Trophoblast cell (in vitro differentiated cells and primary cell): Measurements from ENCODE around the gene ENPP4.

Experiments
- DNase-seq, 2 donors: peaks; one replicate each; pipeline ENCODE4 v3.0.0-alpha.2; 2016
- H2AFZ ChIP-seq: 2 replicates; pipeline ENCODE4 v1.6.1; 2013; ENCODE audit warnings: low read length, moderate library complexity, mild to moderate bottlenecking; ENCODE audit not compliant: insufficient read depth, poor library complexity
- H2AK5ac ChIP-seq: 2 replicates; pipeline ENCODE4 v1.6.1; 2013; ENCODE audit warnings: mild to moderate bottlenecking, low read length
- H2BK120ac ChIP-seq: 2 replicates; pipeline ENCODE4 v1.6.1; 2013; ENCODE audit warnings: low read length, mild to moderate bottlenecking, moderate library complexity; ENCODE audit not compliant: insufficient read depth, poor library complexity
- H2BK12ac ChIP-seq: 2 replicates; pipeline ENCODE4 v1.6.1; 2013; ENCODE audit warnings: mild to moderate bottlenecking, low read length, moderate library complexity
- H2BK5ac ChIP-seq: 2 replicates; pipeline ENCODE4 v1.6.1; 2013; ENCODE audit warnings: low read length, low read depth, moderate library complexity, mild to moderate bottlenecking; ENCODE audit not compliant: poor library complexity
- H3K14ac ChIP-seq: 2 replicates; pipeline ENCODE4 v1.6.1; 2013; ENCODE audit warnings: mild to moderate bottlenecking, low read length
- H3K18ac ChIP-seq: 2 replicates; pipeline ENCODE4 v1.6.1; 2013; ENCODE audit warnings: mild to moderate bottlenecking, low read length
- H3K23ac ChIP-seq: 2 replicates; pipeline ENCODE4 v1.6.1; 2013; ENCODE audit warnings: low read length
- H3K27ac ChIP-seq: 2 replicates; pipeline ENCODE4 v1.5.1; 2013; ENCODE audit warnings: low read depth, mild to moderate bottlenecking, inconsistent platforms, low read length, moderate library complexity
- H3K27me3 ChIP-seq: 2 replicates; pipeline ENCODE4 v1.6.1; 2013; ENCODE audit warnings: inconsistent platforms, mild to moderate bottlenecking, low read length, moderate library complexity; ENCODE audit not compliant: insufficient read depth
- H3K36me3 ChIP-seq, 2 experiments: 1 replicate in 1 of 2; 2 replicates in 1 of 2; pipeline ENCODE4 v1.6.1; 2013; ENCODE audit warnings: low read length in 2 of 2, mild to moderate bottlenecking in 2 of 2, moderate library complexity in 1 of 2; ENCODE audit not compliant: insufficient read depth in 2 of 2, control insufficient read depth in 1 of 2
- H3K4ac ChIP-seq: 2 replicates; pipeline ENCODE4 v1.6.1; 2013; ENCODE audit warnings: low read depth, mild to moderate bottlenecking, low read length, moderate library complexity
- H3K4me1 ChIP-seq, 2 experiments: 1 replicate in 1 of 2; 2 replicates in 1 of 2; pipeline ENCODE4 v1.6.1; 2013; ENCODE audit warnings: low read length in 2 of 2, mild to moderate bottlenecking in 2 of 2, moderate library complexity in 1 of 2; ENCODE audit not compliant: insufficient read depth in 2 of 2, control insufficient read depth in 1 of 2
- H3K4me2 ChIP-seq: 2 replicates; pipeline ENCODE4 v1.6.1; 2013; ENCODE audit warnings: inconsistent platforms, mild to moderate bottlenecking, low read length, moderate library complexity
- H3K4me3 ChIP-seq: 2 replicates; pipeline ENCODE4 v1.5.1; 2013; ENCODE audit warnings: mild to moderate bottlenecking, low read depth, low read length, inconsistent platforms
- H3K79me1 ChIP-seq: one replicate; pipeline ENCODE4 v1.6.1; 2013; ENCODE audit warnings: low read length
- H3K79me2 ChIP-seq: 2 replicates; pipeline ENCODE4 v1.6.1; 2013; ENCODE audit warnings: low read length, mild to moderate bottlenecking; ENCODE audit not compliant: control insufficient read depth, insufficient read depth, poor library complexity
- H3K9ac ChIP-seq: 2 replicates; pipeline ENCODE4 v1.6.1; 2013; ENCODE audit warnings: mild to moderate bottlenecking, low read length
- H3K9me3 ChIP-seq: 2 replicates; pipeline ENCODE4 v1.6.1; 2013; ENCODE audit warnings: low read depth, mild to moderate bottlenecking, control low read depth, inconsistent platforms, low read length; ENCODE audit not compliant: insufficient read depth
- H4K12ac ChIP-seq: 2 replicates; pipeline ENCODE4 v1.6.1; 2013; ENCODE audit warnings: low read depth, mild to moderate bottlenecking, low read length, moderate library complexity
- H4K8ac ChIP-seq: 2 replicates; pipeline ENCODE4 v1.6.1; 2013; ENCODE audit warnings: low read depth, mild to moderate bottlenecking, low read length, moderate library complexity
- H4K91ac ChIP-seq: one replicate; pipeline ENCODE4 v1.6.1; 2013; ENCODE audit warnings: low read depth, mild to moderate bottlenecking, low read length, moderate library complexity
- WGBS: extraction: QIAGEN DNeasy Blood & Tissue Kit; methylation state at CpG from one replicate; pipeline ENCODE4 v1.1.7; 2013; ENCODE audit warnings: missing lambda C conversion rate; ENCODE audit not compliant: insufficient read length, insufficient coverage; ENCODE audit errors: extremely low coverage; 5-methylcytosine and 5-hydroxymethylcytosine counted together

The ENPP4 gene

DNA sequence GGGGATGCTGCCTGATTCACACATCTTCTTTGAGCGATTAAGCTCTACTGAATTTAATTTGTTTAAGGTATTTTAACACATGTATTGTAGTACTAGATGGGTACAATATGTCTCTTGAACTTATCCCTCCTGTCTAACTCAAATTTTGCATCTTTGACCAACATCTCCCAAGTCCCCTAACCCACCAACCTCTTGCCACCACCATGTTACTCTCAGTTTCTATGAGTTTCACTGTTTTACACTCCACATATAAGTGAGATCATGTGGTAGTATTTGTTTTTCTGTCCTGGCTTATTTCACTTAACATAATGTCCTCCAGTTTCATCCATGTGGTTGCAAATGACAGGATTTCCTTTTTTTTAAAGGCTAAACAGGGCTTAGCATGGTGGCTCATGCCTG, 38.7 kb upstream of the ENPP4 start:
- Histone ChIP-seq H3K27me3 (no peaks in the 10 kb centered on the region), H4K8ac (no peak overlapping the region), H3K9me3 (peaks cover 6% of the 10 kb centered on the region), H2AK5ac (no peak overlapping the region), H3K79me2 (no peaks in the 10 kb centered on the region), H3K23ac (no peak overlapping the region), H3K79me1 (no peaks in the 10 kb centered on the region), H3K27ac (no peak overlapping the region), H3K14ac (no peak overlapping the region), H3K4me1 (no peaks in the 10 kb centered on the region), H2AFZ (no peak overlapping the region), H4K12ac (no peak overlapping the region), H4K91ac (no peak overlapping the region), H3K4me2 (no peak overlapping the region), H3K4me3 (no peak overlapping the region), H3K18ac (no peak overlapping the region), H2BK120ac (no peak overlapping the region), H3K9ac (no peak overlapping the region), H3K4ac (no peak overlapping the region), H2BK12ac (no peak overlapping the region), H2BK5ac (no peak overlapping the region), H3K36me3 (no peaks in the 10 kb centered on the region)
- no peak for DNase-seq
- no CpG with 5 or more reads among the region's 1 CpG for WGBS

GRCh38 chr6:46095251-46095650, 34.5 kb upstream of the ENPP4 start:
- no peak overlapping the region for H4K91ac ChIP-seq
- no peak overlapping the region for H2BK5ac ChIP-seq
- H3K9ac ChIP-seq = no peak overlapping the region
- H3K4me1 ChIP-seq = no peaks in the 10 kb centered on the region
- H3K27ac ChIP-seq = no peak overlapping the region
- peaks cover 6% of the 10 kb centered on the region for H3K9me3 ChIP-seq
- no peak overlapping the region for H3K4me2 ChIP-seq
- no peak overlapping the region for H4K12ac ChIP-seq
- no CpG with 5 or more reads among the region's 2 CpGs for WGBS
- no peaks in the 10 kb centered on the region for H3K79me1 ChIP-seq
- no peaks in the 10 kb centered on the region for H3K79me2 ChIP-seq
- no peaks in the 10 kb centered on the region for H3K27me3 ChIP-seq
- H4K8ac ChIP-seq = no peak overlapping the region
- H2AFZ ChIP-seq = no peak overlapping the region
- no peak overlapping the region for H3K23ac ChIP-seq
- no peak overlapping the region for H3K4ac ChIP-seq
- no peak overlapping the region for H2BK12ac ChIP-seq
- H2BK120ac ChIP-seq = no peak overlapping the region
- no peak for DNase-seq
- H3K18ac ChIP-seq = no peak overlapping the region
- no peak overlapping the region for H3K4me3 ChIP-seq
- H2AK5ac ChIP-seq = no peak overlapping the region
- no peaks in the 10 kb centered on the region for H3K36me3 ChIP-seq
- no peak overlapping the region for H3K14ac ChIP-seq

DNA sequence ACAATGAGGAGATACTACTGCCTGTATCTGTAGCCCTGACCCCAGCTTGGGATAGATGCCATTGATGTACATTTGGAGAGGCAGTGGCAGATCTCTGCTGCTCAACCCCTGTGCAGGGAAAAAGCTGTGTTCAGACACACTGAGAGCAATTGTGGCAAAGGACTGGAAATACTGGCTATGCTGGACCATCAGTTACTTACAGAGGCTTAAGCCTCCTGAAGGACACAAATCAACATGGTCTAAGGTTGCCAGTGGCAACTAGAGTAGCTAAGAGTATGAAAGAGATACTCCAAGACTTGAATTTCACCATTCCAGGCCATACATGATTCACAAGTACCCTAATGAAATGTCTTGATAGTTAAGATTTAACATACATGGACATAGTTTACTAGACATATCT, 32.4 kb upstream of the ENPP4 start:
- DNase-seq = peak in 1 of 2 donors; percentile 3
- H3K4me2 ChIP-seq = no peak overlapping the region
- no peaks in the 10 kb centered on the region for H3K27me3 ChIP-seq
- H3K9me3 ChIP-seq = peaks cover 6% of the 10 kb centered on the region
- H3K9ac ChIP-seq = no peak overlapping the region
- H2BK12ac ChIP-seq = no peak overlapping the region
- H2BK120ac ChIP-seq = no peak overlapping the region
- H2AFZ ChIP-seq = no peak overlapping the region
- H3K23ac ChIP-seq = no peak overlapping the region
- H3K4ac ChIP-seq = no peak overlapping the region
- H3K4me1 ChIP-seq = no peaks in the 10 kb centered on the region
- no peak overlapping the region for H3K4me3 ChIP-seq
- H2BK5ac ChIP-seq = no peak overlapping the region
- no peak overlapping the region for H3K18ac ChIP-seq
- H3K36me3 ChIP-seq = no peaks in the 10 kb centered on the region
- no peak overlapping the region for H4K8ac ChIP-seq
- H3K14ac ChIP-seq = no peak overlapping the region
- H4K91ac ChIP-seq = no peak overlapping the region
- H2AK5ac ChIP-seq = no peak overlapping the region
- no peaks in the 10 kb centered on the region for H3K79me1 ChIP-seq
- H3K79me2 ChIP-seq = no peaks in the 10 kb centered on the region
- H4K12ac ChIP-seq = no peak overlapping the region
- H3K27ac ChIP-seq = no peak overlapping the region

- Histone ChIP-seq H2AFZ (no peak overlapping the region), H3K79me2 (no peaks in the 10 kb centered on the region)
- WGBS = no CpG with 5 or more reads among the region's 4 CpGs
Measured at GRCh38 chr6:46098678-46099077, 31.1 kb upstream of the ENPP4 start.

More at GRCh38 chr6:46098678-46099077, 31.1 kb upstream of the ENPP4 start:
- no peak for DNase-seq
- H3K4me1 ChIP-seq = no peaks in the 10 kb centered on the region
- no peaks in the 10 kb centered on the region for H3K27me3 ChIP-seq
- no peak overlapping the region for H4K8ac ChIP-seq
- no peak overlapping the region for H3K4ac ChIP-seq
- H3K18ac ChIP-seq = no peak overlapping the region
- H2AK5ac ChIP-seq = no peak overlapping the region
- H3K23ac ChIP-seq = no peak overlapping the region
- H3K36me3 ChIP-seq = no peaks in the 10 kb centered on the region
- H3K9ac ChIP-seq = no peak overlapping the region
- H2BK120ac ChIP-seq = no peak overlapping the region
- no peak overlapping the region for H3K27ac ChIP-seq
- H3K4me3 ChIP-seq = no peak overlapping the region
- H3K79me1 ChIP-seq = no peaks in the 10 kb centered on the region
- no peak overlapping the region for H4K91ac ChIP-seq
- no peak overlapping the region for H3K14ac ChIP-seq
- no peak overlapping the region for H2BK12ac ChIP-seq
- H3K9me3 ChIP-seq = peaks cover 6% of the 10 kb centered on the region
- H3K4me2 ChIP-seq = no peak overlapping the region
- H4K12ac ChIP-seq = no peak overlapping the region
- no peak overlapping the region for H2BK5ac ChIP-seq
